Astrocyte (in vitro differentiated cells and primary cell): Measurements from ENCODE around the gene BCAR3.

Source experiments
- CTCF ChIP-seq: IDR thresholded peaks from 2 replicates; pipeline ENCODE4 v1.5.1; 2011; ENCODE audit warnings: low read depth, mild to moderate bottlenecking, inconsistent platforms, low read length, moderate library complexity; ENCODE audit not compliant: insufficient read depth
- EZH2 ChIP-seq: IDR thresholded peaks from 2 replicates; pipeline ENCODE4 v1.6.1; 2012; ENCODE audit warnings: mild to moderate bottlenecking, low read length, inconsistent platforms; ENCODE audit not compliant: insufficient read depth

- no peak for TF ChIP-seq CTCF
- TF ChIP-seq EZH2: no peak
These were observed 25.1 kb downstream of the BCAR3 start for GRCh38 chr1:93656491-93656890.
